Keratinocyte (primary cell): Measurements from ENCODE around the gene TMEM266. TPM values are rescaled to one million over a fixed set of nuclear protein-coding genes. Genes with fewer than 3 reads are reported as not detected.

ENCODE experiments used
- DNase-seq: peaks from one replicate; pipeline ENCODE4 v3.0.0-alpha.2; 2011; ENCODE audit warnings: low read depth, missing footprints, low spot score
- FAIRE-seq: peaks from 2 replicates; lab custom pipeline; 2011; peaks lifted over from hg19 to GRCh38; lab: Jason Lieb, UNC
- H2AFZ ChIP-seq: 2 replicates; pipeline ENCODE4 v1.6.0; 2012; ENCODE audit warnings: low read length, control low read depth, inconsistent platforms; ENCODE audit not compliant: control insufficient read depth
- H3K27ac ChIP-seq: 2 replicates; pipeline ENCODE4 v1.5.1; 2011; ENCODE audit warnings: low read length; ENCODE audit not compliant: control insufficient read depth, insufficient read depth
- H3K27me3 ChIP-seq: 3 replicates; pipeline ENCODE4 v1.6.0; 2011; ENCODE audit warnings: low read length; ENCODE audit not compliant: control insufficient read depth, insufficient read depth; ENCODE audit errors: extremely low read depth
- H3K36me3 ChIP-seq, 2 experiments: 2 replicates in 1 of 2; 3 replicates in 1 of 2; pipeline ENCODE4 v1.5.1; 2011; ENCODE audit warnings: low read length in 2 of 2, mild to moderate bottlenecking in 1 of 2; ENCODE audit not compliant: control insufficient read depth in 2 of 2, insufficient read depth in 2 of 2; ENCODE audit errors: extremely low read depth in 1 of 2
- H3K4me1 ChIP-seq: 3 replicates; pipeline ENCODE4 v1.5.1; 2011; ENCODE audit warnings: low read length; ENCODE audit not compliant: control insufficient read depth, insufficient read depth; ENCODE audit errors: extremely low read depth
- H3K4me2 ChIP-seq: 3 replicates; pipeline ENCODE4 v1.6.0; 2011; ENCODE audit warnings: low read depth, low read length; ENCODE audit not compliant: control insufficient read depth, insufficient read depth; ENCODE audit errors: extremely low read depth
- H3K4me3 ChIP-seq, 3 experiments: fragments of 200-600 bp in 1 of 3; sonication (generic) in 1 of 3; 2 replicates in 2 of 3; 3 replicates in 1 of 3; pipeline ENCODE4 v1.5.1; 2011 to 2016; ENCODE audit warnings: low read length in 3 of 3, mild to moderate bottlenecking in 3 of 3, control low read depth in 2 of 3, inconsistent platforms in 1 of 3, low read depth in 1 of 3, mixed read lengths in 1 of 3, mixed run types in 1 of 3, moderate library complexity in 1 of 3; ENCODE audit not compliant: control insufficient read depth in 2 of 3, insufficient read depth in 2 of 3; ENCODE audit errors: extremely low read depth in 1 of 3
- H3K79me2 ChIP-seq: 2 replicates; pipeline ENCODE4 v1.6.0; 2012; ENCODE audit warnings: low read length; ENCODE audit not compliant: control insufficient read depth, insufficient read depth
- H3K9ac ChIP-seq: 3 replicates; pipeline ENCODE4 v1.6.0; 2011; ENCODE audit warnings: low read length; ENCODE audit not compliant: control insufficient read depth, insufficient read depth; ENCODE audit errors: extremely low read depth
- H3K9me1 ChIP-seq: 3 replicates; pipeline ENCODE4 v1.6.0; 2011; ENCODE audit warnings: low read length; ENCODE audit not compliant: control insufficient read depth, insufficient read depth; ENCODE audit errors: extremely low read depth
- H3K9me3 ChIP-seq: 2 replicates; pipeline ENCODE4 v1.5.1; 2012; ENCODE audit warnings: low read depth, low read length; ENCODE audit not compliant: control insufficient read depth
- H4K20me1 ChIP-seq: 3 replicates; pipeline ENCODE4 v1.6.0; 2011; ENCODE audit warnings: low read length; ENCODE audit not compliant: control insufficient read depth, insufficient read depth; ENCODE audit errors: extremely low read depth
- EZH2 ChIP-seq: IDR thresholded peaks from one replicate; pipeline ENCODE4 v1.6.1; 2012; ENCODE audit warnings: inconsistent platforms, mild to moderate bottlenecking, low read length, moderate library complexity
- dilution Hi-C: fragments of 300-500 bp; cut with MboI; formaldehyde crosslinking; loops from one replicate; pipeline ENCODE4 v1.7.0; 2020; ENCODE audit warnings: low sequenced_read_pairs; ENCODE audit not compliant: extremely low pct_ligation_motif_present
- polyA plus RNA-seq, 5 experiments: library from polyadenylated mRNA; depleted of rRNA in 3 of 5; stranded (reverse) in 3 of 5; stranded (forward) in 1 of 5; unstranded in 1 of 5; fragments of >200 nt; gene quantifications; 1 replicate in 1 of 5; 2 replicates in 3 of 5; 3 replicates in 1 of 5; pipeline versions ENCODE4 v1.2.1 to v1.2.3, GENCODE V29; 2011 to 2012; ENCODE audit warnings: missing spikeins in 2 of 5, low read depth in 1 of 5, low replicate concordance in 1 of 5
- TF ChIP-seq, protein P1 (sequence below), 3 experiments: IDR thresholded peaks in 1 of 3; conservative IDR thresholded peaks in 1 of 3; optimal IDR thresholded peaks in 1 of 3; 2 replicates in 2 of 3; 3 replicates in 1 of 3; pipeline versions ENCODE3 to v1.5.1; 2011; ENCODE audit warnings: low read length in 3 of 3, mild to moderate bottlenecking in 3 of 3, moderate library complexity in 2 of 3, control low read depth in 1 of 3, inconsistent platforms in 1 of 3; ENCODE audit not compliant: insufficient read depth in 2 of 3; ENCODE audit errors: extremely low read depth in 1 of 3

Gene TMEM266
- polyA plus RNA-seq, 1 donor (not counting 4 experiments of a cell fraction or from before 2014, with no cell fraction given): 0.03 TPM

DNA sequence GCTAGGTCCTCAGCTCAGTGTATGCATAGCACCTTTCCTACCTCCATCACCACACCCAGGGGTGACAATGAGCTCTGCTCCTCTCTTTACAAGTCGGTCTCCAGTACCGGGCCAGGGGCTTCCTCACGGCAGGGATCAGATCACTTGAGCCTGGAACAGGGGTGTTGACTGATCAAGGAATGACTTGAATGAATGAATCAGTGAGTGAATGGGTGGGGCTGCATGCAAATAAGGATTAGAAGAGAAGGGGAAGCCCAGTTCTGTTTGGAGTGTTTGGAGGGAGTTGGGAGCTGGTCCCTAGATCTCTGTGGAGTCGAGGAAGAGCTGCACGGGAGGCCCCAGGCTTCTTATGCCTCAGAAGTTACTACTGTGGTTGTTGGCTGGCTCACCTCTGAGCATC is 87.0 kb downstream of the TMEM266 start:
- H3K9ac ChIP-seq: no peak overlapping the region
- H3K4me3 ChIP-seq: no peak overlapping the region
- no peaks in the 10 kb centered on the region for H4K20me1 ChIP-seq
- no peak for DNase-seq
- H3K79me2 ChIP-seq: no peaks in the 10 kb centered on the region
- dilution Hi-C loops: no loop called here
- TF ChIP-seq, protein P1, sequence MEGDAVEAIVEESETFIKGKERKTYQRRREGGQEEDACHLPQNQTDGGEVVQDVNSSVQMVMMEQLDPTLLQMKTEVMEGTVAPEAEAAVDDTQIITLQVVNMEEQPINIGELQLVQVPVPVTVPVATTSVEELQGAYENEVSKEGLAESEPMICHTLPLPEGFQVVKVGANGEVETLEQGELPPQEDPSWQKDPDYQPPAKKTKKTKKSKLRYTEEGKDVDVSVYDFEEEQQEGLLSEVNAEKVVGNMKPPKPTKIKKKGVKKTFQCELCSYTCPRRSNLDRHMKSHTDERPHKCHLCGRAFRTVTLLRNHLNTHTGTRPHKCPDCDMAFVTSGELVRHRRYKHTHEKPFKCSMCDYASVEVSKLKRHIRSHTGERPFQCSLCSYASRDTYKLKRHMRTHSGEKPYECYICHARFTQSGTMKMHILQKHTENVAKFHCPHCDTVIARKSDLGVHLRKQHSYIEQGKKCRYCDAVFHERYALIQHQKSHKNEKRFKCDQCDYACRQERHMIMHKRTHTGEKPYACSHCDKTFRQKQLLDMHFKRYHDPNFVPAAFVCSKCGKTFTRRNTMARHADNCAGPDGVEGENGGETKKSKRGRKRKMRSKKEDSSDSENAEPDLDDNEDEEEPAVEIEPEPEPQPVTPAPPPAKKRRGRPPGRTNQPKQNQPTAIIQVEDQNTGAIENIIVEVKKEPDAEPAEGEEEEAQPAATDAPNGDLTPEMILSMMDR (optimal IDR thresholded peaks at IDR 0.05 in 1 of 3, IDR thresholded peaks at IDR 0.05 in 1 of 3, conservative IDR thresholded peaks at IDR 0.05 in 1 of 3; ENCODE audit: extremely low read depth in 1 of 3, insufficient read depth in 2 of 3, low read length in 3 of 3): no peak
- TF ChIP-seq EZH2: no peak
- no peaks in the 10 kb centered on the region for H3K36me3 ChIP-seq
- H3K4me2 ChIP-seq: no peak overlapping the region
- FAIRE-seq: no peak
- no peaks in the 10 kb centered on the region for H3K27me3 ChIP-seq
- no peak overlapping the region for H2AFZ ChIP-seq
- H3K9me1 ChIP-seq: peaks cover 3% of the 10 kb centered on the region
- no peak overlapping the region for H3K27ac ChIP-seq
- H3K4me1 ChIP-seq: peaks cover 23% of the 10 kb centered on the region
- no peaks in the 10 kb centered on the region for H3K9me3 ChIP-seq

DNA sequence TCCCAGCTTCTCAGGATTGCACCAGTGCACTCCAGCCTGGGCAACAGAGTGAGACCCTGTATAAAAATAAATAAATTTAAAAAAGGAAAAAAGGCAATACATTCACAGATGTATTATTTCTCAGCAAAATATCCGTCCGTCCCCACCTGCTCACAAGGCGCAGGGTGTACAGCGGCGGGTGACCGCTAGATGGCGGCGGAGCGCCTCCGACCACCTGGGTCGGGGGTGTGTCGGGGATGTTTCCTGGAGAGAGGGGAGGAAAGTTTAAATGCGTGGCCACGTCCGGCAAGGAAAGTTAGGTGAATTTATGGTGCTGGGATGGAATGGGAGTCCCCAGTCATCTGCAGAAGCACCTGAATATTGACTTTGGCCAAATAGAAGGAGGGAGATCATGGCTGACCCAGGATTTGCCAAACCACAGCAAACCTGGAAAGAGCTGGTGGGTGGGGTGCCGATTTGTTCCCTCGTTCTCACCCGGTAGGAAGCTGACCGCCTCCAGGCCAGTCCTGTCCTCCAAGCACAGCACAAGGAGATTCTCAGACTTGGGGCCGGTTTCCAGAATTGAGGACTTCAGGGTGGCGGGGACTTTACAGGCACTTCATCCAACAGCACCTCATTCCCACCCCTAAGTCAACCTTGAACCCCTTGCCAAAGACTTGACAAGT is 88.3 kb downstream of the TMEM266 start:
- peaks cover 5% of the 10 kb centered on the region for H3K9me1 ChIP-seq
- H4K20me1 ChIP-seq: no peaks in the 10 kb centered on the region
- dilution Hi-C loops: no loop called here
- peaks cover 24% of the 10 kb centered on the region for H3K4me1 ChIP-seq
- no peak overlapping the region for H3K27ac ChIP-seq
- H3K79me2 ChIP-seq: no peaks in the 10 kb centered on the region
- H3K9me3 ChIP-seq: no peaks in the 10 kb centered on the region
- H3K9ac ChIP-seq: no peak overlapping the region
- DNase-seq: no peak
- no peaks in the 10 kb centered on the region for H3K36me3 ChIP-seq
- TF ChIP-seq EZH2: no peak
- TF ChIP-seq, protein P1 (optimal IDR thresholded peaks at IDR 0.05 in 1 of 3, IDR thresholded peaks at IDR 0.05 in 1 of 3, conservative IDR thresholded peaks at IDR 0.05 in 1 of 3; ENCODE audit: extremely low read depth in 1 of 3, insufficient read depth in 2 of 3, low read length in 3 of 3): peak; percentile 96 to 97 (median 96)
- H3K4me2 ChIP-seq: peak overlapping the region; percentile 63
- no peak for FAIRE-seq
- no peak overlapping the region for H3K4me3 ChIP-seq
- no peaks in the 10 kb centered on the region for H3K27me3 ChIP-seq
- H2AFZ ChIP-seq: peak overlapping the region; percentile 68
